ENCODE measurements around the gene DUSP28.

Gene DUSP28

DNA sequence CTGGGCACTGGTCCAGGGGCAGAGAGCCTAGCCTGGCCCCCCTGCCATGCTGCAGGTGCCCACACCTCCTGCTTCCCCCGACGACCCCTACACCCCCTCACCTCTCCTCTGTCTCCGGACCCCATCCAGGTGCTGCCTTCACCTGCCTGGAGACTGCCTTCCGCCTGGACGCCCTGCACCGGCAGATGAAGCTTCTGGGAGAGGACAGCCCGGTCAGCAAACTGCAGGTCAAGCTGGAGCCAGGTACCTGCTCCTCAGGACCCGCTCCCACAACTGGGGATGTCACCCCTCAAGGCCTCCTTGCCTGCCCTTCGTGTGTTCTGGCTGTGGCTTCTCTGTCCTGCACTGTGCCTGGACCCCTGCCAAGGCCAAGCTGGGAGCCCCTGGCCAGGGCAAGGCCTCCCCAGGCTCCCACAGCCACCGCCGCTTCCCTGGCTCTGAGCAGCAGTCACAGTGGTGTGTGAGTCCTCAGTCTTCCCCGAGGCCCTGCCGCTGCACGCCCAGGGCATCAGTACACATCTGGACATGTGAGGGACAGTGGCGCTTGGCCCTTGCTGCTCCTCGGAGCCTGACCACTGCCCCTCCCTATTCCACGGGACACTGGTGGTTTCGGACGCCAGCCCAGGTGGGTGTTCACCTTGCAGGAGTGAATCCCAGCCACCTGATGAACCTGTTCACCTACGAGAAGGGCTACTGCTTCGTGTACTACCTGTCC, 14.4 kb downstream of the DUSP28 start:
- no peak overlapping the region for H3K4me3 ChIP-seq (replicated peaks; ENCODE audit: low read depth, low read length)
- DNase-seq (ENCODE audit: low read depth), result no peak
- TF ChIP-seq, protein P1, sequence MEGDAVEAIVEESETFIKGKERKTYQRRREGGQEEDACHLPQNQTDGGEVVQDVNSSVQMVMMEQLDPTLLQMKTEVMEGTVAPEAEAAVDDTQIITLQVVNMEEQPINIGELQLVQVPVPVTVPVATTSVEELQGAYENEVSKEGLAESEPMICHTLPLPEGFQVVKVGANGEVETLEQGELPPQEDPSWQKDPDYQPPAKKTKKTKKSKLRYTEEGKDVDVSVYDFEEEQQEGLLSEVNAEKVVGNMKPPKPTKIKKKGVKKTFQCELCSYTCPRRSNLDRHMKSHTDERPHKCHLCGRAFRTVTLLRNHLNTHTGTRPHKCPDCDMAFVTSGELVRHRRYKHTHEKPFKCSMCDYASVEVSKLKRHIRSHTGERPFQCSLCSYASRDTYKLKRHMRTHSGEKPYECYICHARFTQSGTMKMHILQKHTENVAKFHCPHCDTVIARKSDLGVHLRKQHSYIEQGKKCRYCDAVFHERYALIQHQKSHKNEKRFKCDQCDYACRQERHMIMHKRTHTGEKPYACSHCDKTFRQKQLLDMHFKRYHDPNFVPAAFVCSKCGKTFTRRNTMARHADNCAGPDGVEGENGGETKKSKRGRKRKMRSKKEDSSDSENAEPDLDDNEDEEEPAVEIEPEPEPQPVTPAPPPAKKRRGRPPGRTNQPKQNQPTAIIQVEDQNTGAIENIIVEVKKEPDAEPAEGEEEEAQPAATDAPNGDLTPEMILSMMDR (IDR thresholded peaks at IDR 0.05; ENCODE audit: low read length, missing control alignments), result no peak

DNA sequence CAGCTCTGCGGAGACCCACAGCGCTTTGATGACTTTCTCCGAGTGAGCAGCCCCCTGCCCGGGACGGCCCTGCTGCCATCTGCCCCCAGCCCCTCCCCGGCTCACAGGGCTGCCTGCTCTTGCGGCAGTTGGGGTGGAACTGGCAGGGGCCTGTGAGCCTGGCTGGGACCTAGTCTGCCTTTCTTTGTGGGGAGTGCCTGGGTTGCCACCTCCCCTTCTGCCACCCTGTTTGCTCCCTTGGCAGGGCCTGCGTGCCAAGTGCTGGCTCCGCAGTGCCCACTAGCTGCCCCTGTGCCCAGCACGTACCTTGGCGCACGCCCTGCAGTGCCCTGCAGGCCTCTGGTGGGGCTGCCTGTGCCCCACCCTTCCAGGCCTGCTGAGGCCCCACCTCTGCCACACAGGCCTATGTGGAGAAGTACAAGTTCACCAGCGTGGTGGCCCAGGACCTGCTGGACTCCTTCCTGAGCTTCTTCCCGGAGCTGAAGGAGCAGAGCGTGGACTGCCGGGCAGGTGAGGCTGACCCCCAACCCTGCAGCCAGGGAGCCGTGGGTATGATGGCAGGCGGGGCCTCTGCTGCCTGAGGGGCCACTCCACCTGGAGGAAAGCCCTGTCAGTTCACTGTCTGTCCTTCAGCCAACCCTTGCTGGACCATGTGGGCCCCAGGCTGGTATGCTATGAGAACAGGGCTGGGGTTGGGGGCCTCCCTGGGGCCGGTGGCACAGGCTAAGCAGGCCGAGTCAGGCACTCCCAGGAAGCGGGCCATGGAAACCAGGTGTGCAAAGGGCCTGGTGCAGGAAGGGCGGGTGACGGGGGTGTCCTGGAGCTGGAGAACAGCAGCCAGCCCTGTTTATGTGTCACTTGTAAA, 15.2 kb downstream of the DUSP28 start:
- DNase-seq (ENCODE audit: low read depth), result no peak
- TF ChIP-seq, protein P1 (IDR thresholded peaks at IDR 0.05; ENCODE audit: low read length, missing control alignments), result no peak
- H3K4me3 ChIP-seq (replicated peaks; ENCODE audit: low read depth, low read length), result no peak overlapping the region

DNA sequence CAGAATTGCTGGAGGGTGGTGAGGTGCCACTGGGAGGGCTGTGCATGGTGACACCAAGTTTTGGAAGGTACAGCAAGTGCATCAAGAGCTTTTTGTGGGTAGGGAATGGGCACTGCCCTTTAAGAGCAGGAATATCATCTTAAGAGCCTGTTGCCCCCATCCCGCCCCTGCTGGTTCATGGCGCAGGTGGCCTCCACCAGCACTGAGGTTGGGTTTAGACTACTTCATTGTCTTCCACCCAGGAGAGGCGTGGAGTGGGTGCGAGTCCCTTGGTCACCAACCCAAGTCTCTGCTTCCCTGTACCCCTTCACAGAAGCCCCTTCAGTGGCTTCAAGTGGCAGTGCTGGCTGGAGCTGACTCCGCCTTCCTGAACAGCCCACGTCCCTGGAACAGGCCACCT, 15.9 kb downstream of the DUSP28 start:
- TF ChIP-seq, protein P1 (IDR thresholded peaks at IDR 0.05; ENCODE audit: low read length, missing control alignments), result no peak
- H3K4me3 ChIP-seq (replicated peaks; ENCODE audit: low read depth, low read length), result no peak overlapping the region
- no peak for DNase-seq (ENCODE audit: low read depth)

DNA sequence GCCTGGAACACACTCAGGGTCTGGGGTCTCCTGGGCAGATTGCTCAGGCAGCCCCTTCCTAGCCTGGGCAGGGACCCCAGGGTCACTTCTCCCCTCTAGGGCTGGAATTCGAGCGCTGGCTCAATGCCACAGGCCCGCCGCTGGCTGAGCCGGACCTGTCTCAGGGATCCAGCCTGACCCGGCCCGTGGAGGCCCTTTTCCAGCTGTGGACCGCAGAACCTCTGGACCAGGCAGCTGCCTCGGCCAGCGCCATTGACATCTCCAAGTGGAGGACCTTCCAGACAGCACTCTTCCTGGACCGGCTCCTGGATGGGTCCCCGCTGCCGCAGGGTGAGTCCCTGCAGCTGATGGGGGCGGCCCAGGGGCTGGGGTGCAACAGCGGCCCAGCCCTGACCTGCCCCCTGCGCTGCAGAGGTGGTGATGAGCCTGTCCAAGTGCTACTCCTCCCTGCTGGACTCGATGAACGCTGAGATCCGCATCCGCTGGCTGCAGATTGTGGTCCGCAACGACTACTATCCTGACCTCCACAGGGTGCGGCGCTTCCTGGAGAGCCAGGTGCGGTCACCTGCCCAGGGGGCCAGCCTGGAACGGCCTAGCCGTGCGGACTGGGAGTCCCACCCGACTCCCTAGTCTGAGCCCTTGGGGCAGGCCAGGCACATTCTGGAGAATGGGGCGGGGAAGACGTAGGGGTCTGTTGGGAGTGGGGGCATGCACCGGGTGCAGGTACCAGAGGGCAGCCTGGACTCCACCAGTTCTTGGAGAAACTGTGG, 16.5 kb downstream of the DUSP28 start:
- no peak overlapping the region for H3K4me3 ChIP-seq (replicated peaks; ENCODE audit: low read depth, low read length)
- DNase-seq (ENCODE audit: low read depth), result no peak
- TF ChIP-seq, protein P1 (IDR thresholded peaks at IDR 0.05; ENCODE audit: low read length, missing control alignments), result no peak

DNA sequence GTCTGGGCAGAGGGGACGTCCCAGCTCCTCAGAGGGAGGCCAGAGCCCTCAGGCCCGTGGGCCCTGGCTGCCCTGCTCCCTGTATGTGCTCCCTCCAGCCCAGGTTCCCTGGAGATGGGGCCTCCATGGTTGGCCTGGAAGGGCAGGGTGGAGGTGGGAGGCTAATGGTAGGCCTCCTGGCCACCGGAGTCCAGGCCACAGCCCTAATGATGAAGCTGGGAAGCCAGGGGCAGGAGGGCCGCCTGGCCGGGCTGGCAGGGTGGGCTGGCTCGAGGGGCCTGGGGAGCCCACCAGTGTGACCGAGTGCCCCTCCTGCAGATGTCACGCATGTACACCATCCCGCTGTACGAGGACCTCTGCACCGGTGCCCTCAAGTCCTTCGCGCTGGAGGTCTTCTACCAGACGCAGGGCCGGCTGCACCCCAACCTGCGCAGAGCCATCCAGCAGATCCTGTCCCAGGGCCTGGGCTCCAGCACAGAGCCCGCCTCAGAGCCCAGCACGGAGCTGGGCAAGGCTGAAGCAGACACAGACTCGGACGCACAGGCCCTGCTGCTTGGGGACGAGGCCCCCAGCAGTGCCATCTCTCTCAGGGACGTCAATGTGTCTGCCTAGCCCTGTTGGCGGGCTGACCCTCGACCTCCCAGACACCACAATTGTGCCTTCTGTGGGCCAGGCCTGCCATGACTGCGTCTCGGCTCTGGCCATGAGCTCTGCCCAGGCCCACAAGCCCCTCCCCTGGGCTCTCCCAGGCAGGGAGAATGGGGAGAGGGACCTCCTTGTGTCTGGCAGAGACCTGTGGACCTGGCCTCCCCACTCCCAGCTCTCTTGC, 17.3 kb downstream of the DUSP28 start:
- no peak overlapping the region for H3K4me3 ChIP-seq (replicated peaks; ENCODE audit: low read depth, low read length)
- no peak for DNase-seq (ENCODE audit: low read depth)
- TF ChIP-seq, protein P1 (IDR thresholded peaks at IDR 0.05; ENCODE audit: low read length, missing control alignments), result no peak

DNA sequence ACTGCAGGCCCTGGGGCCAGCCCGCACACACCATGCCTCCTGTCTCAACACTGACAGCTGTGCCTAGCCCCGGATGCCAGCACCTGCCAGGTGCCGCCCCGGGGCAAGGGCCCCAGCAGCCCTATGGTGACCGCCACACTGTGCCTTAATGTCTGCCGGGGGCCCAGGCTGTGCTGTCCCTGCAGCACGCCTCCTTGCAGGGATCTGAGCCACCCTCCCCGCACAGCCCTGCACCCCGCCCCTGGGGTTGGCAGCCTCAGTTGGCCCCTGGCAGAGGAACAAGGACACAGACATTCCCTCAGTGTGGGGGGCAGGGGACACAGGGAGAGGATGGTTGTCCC, 17.9 kb downstream of the DUSP28 start:
- H3K4me3 ChIP-seq (replicated peaks; ENCODE audit: low read depth, low read length), result no peak overlapping the region
- no peak for DNase-seq (ENCODE audit: low read depth)
- TF ChIP-seq, protein P1 (IDR thresholded peaks at IDR 0.05; ENCODE audit: low read length, missing control alignments), result no peak
